Upper lobe of left lung (tissue), 6 donors: Measurements from ENCODE around the gene KLHL26. TPM values are rescaled to one million over a fixed set of nuclear protein-coding genes. Genes with fewer than 3 reads are reported as not detected.
A peak's percentile ranks its signal among the peaks of the same experiment; 100 is the strongest.

Source experiments
- ATAC-seq, 2 donors: fragments of 200-7000 bp; cut with Tn5 transposase; one replicate each; pipeline ENCODE4 v1.9.1; 2022; ENCODE audit warnings: mild to moderate bottlenecking in 2 of 2, moderate library complexity in 2 of 2; ENCODE audit not compliant: low FRiP score in 2 of 2
- DNase-seq, 2 donors: peaks; one replicate each; pipeline ENCODE4 v3.0.0-alpha.2; 2019 to 2020
- H3K27ac ChIP-seq, 4 donors: fragments of 200-600 bp; sonication (generic); one replicate each; pipeline ENCODE4 v1.5.1; 2016 to 2019
- H3K27me3 ChIP-seq, 4 donors: fragments of 200-600 bp; sonication (generic); one replicate each; pipeline ENCODE4 v1.5.1; 2017 to 2019
- H3K36me3 ChIP-seq, 4 donors: fragments of 200-600 bp; sonication (generic); one replicate each; pipeline ENCODE4 v1.5.1; 2016 to 2019
- H3K4me1 ChIP-seq, 4 donors: fragments of 200-600 bp; sonication (generic); one replicate each; pipeline ENCODE4 v1.5.1; 2018 to 2019
- H3K4me3 ChIP-seq, 4 donors: fragments of 200-600 bp; sonication (generic); one replicate each; pipeline ENCODE4 v1.5.1; 2017 to 2019; ENCODE audit warnings: mild to moderate bottlenecking in 2 of 4, moderate library complexity in 1 of 4
- H3K9me3 ChIP-seq, 4 donors: fragments of 200-600 bp; sonication (generic); one replicate each; pipeline ENCODE4 v1.5.1; 2018 to 2019
- EP300 ChIP-seq, 4 donors: sonication (generic); formaldehyde crosslinking; IDR thresholded peaks; one replicate each; pipeline ENCODE4 v1.5.1; 2017; ENCODE audit warnings: antibody characterized with exemption in 4 of 4, control low read depth in 2 of 4
- POLR2A ChIP-seq, 4 donors: fragments of 450-650 bp; IDR thresholded peaks; one replicate each; pipeline ENCODE4 v1.5.1; 2016 to 2017; ENCODE audit warnings: antibody characterized with exemption in 4 of 4, mild to moderate bottlenecking in 2 of 4
- POLR2AphosphoS5 ChIP-seq, 2 donors: sonication (generic); formaldehyde crosslinking; IDR thresholded peaks; one replicate each; pipeline ENCODE4 v1.5.1; 2017; ENCODE audit warnings: antibody characterized with exemption in 2 of 2
- WGBS, 2 donors: methylation state at CpG; one replicate each; pipeline ENCODE4 v1.1.5; 2017 to 2018; 5-methylcytosine and 5-hydroxymethylcytosine counted together
- total RNA-seq, 6 donors: library from RNA; depleted of rRNA in 4 of 6; stranded (reverse); fragments of >200 nt in 4 of 6; gene quantifications; one replicate each; pipeline versions ENCODE4 v1.1.0 to v1.2.1, GENCODE V29; 2016 to 2021
- TF ChIP-seq, protein P1 (sequence below), 6 experiments: fragments of 450-650 bp in 4 of 6; fragments of 200-600 bp in 2 of 6; sonication (generic) in 2 of 6; IDR thresholded peaks; one replicate each; pipeline ENCODE4 v1.5.1; 2016 to 2019; ENCODE audit warnings: antibody characterized with exemption in 6 of 6
- donor health status: DM: no; HTN: no; CAD: no; lungs with moderate emphysema.
- donor health status: DM: no; HTN: yes; CAD: no; lungs with severe emphysema.

Gene KLHL26
- total RNA-seq, 6 donors from 2014 or later, result 8.1 to 16.1 (median 12.1) TPM

DNA sequence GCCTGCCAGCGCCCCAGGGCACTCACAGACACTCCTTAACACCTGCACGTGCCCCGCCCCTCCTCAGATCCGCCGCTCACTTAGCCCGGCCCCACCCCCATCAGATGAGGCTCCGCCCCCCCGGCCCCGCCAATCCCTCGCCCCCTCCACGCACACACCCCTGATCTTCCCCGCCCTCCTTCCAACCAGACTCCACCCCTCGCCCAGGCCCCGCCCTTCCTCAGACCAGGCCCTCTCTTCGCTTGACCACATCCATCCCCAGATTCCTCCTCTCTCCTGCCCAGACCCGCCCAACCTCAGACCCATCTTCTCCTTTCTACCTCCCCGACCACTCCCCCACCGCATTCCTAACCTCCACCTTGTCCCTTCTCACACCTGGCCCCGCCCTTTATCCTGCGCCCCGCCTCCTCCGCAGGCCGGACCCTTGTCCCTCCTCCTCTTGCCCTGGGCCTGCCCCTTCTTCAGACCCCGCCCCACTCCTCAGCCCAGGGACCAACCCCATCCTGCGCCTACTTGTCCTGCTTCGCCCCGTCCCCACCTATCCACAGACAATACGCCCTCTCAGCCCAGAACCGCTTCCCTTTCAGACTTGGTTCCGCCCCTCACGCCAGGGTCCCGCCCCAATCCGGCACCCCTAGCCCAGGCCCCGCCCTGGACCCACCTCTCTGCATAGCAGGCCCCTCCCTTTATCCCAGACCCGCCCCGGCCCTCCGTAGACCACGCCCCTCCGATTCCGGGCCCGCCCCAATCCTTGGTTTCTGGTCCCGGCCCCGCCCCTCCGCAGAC is 452 bp upstream of the KLHL26 start:
- H3K27me3 ChIP-seq, result no peaks in the 10 kb centered on the region
- ATAC-seq, result peak; percentile 98 to 99
- H3K27ac ChIP-seq, result peak overlapping the region; percentile 83 to 94 (median 89)
- H3K4me1 ChIP-seq, result peaks cover 5 to 37% (median 27%) of the 10 kb centered on the region in 4 donors
- no peaks in the 10 kb centered on the region for H3K36me3 ChIP-seq
- no peaks in the 10 kb centered on the region for H3K9me3 ChIP-seq
- H3K4me3 ChIP-seq, result peak overlapping the region; percentile 13 to 95 (median 74)
- WGBS, 2 donors, result 1 to 2% methylated on average over 28 to 33 of the region's 44 CpGs
- DNase-seq, result peak; percentile 93 to 99
- no peak for TF ChIP-seq POLR2AphosphoS5 (IDR thresholded peaks at IDR 0.05)
- TF ChIP-seq POLR2A (IDR thresholded peaks at IDR 0.05), result no peak
- no peak for TF ChIP-seq EP300 (IDR thresholded peaks at IDR 0.05)
- TF ChIP-seq, protein P1, sequence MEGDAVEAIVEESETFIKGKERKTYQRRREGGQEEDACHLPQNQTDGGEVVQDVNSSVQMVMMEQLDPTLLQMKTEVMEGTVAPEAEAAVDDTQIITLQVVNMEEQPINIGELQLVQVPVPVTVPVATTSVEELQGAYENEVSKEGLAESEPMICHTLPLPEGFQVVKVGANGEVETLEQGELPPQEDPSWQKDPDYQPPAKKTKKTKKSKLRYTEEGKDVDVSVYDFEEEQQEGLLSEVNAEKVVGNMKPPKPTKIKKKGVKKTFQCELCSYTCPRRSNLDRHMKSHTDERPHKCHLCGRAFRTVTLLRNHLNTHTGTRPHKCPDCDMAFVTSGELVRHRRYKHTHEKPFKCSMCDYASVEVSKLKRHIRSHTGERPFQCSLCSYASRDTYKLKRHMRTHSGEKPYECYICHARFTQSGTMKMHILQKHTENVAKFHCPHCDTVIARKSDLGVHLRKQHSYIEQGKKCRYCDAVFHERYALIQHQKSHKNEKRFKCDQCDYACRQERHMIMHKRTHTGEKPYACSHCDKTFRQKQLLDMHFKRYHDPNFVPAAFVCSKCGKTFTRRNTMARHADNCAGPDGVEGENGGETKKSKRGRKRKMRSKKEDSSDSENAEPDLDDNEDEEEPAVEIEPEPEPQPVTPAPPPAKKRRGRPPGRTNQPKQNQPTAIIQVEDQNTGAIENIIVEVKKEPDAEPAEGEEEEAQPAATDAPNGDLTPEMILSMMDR (IDR thresholded peaks at IDR 0.05), result no peak

DNA sequence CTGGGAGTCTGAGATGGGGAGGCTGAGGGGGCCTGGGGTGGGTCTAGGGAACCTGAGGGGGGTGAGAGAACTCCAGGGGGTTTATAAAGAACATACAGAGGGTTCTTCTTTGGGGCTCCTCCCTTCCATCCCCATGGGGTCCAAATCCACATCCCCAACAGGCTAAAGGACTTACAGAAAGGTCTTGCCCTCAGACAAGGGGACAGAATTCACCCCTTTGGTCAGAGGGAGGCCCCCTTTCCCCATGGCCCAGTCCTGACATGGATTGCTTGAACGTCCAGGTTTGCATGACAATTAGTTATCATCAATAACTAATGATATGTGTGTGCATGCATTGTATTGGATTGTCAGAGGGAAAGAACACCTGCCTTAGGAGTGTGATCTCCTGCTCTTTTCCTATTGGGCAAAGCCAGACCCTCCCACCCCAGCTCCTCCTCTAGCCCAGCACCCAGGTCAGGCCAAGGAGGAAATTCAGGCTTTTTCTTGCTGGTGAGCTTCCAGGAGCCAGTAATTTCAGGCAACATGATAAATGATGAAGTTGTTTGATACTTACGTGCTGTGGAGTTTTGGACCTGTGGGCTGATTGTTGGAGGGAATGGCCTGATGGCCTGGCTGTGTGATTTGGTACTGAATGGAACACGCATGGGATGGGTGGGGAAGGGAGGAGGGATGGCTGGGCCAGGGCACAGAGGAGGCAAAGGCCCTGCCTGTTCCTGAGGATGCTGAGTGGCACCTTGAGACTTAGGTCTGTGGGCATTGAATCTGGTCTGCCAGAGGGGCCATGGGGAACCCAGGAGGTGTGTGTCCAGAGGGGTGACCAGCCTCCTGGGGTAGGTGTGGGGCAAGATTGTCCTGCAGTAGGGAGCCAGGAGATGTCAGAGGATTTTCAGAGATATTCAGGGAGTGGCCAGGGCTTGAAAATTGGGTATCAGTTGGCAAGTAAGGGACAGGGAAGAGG is 1.1 kb downstream of the KLHL26 start:
- no peaks in the 10 kb centered on the region for H3K9me3 ChIP-seq
- no peaks in the 10 kb centered on the region for H3K27me3 ChIP-seq
- H3K36me3 ChIP-seq, result no peaks in the 10 kb centered on the region
- H3K4me3 ChIP-seq, result peak overlapping the region in 3 of 4 donors; percentile 65 to 95 (median 83)
- H3K27ac ChIP-seq, result peak overlapping the region; percentile 83 to 94 (median 89)
- peaks cover 5 to 37% (median 27%) of the 10 kb centered on the region in 4 donors for H3K4me1 ChIP-seq
- TF ChIP-seq, protein P1 (IDR thresholded peaks at IDR 0.05), result no peak
- TF ChIP-seq POLR2A (IDR thresholded peaks at IDR 0.05) (no peak), POLR2AphosphoS5 (IDR thresholded peaks at IDR 0.05) (no peak), EP300 (IDR thresholded peaks at IDR 0.05) (no peak)
- ATAC-seq (no peak), DNase-seq (peak in 1 of 2 donors; percentile 69)
- WGBS, 2 donors, result 26 to 33% methylated on average over 3 of the region's 3 CpGs

DNA sequence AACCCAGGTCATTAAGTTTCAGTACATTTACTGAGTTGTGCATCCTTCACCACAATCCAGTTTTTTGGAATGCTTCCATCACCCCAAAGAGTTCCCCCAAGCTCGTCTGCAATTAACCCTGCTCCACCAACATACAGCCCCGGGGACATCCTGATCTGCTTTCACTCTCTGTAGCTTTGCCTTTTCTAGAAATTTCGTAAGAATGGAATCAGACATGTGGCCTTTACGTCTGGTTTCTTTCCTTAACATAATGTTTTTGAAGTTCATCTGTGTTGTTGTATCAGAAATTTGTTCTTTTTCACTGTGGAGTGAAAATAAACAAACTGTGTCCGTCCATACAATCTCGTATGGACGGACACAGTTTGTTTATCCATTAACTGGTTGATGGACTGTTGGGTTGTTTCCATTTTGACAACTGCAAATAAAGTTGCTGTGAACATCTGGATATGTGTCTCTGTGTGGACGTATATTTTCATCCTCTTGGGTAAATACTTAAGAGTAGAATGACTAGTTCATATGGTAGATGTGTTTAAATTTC is 2.9 kb downstream of the KLHL26 start:
- ATAC-seq (no peak), DNase-seq (no peak)
- WGBS, 2 donors, result 63 to 67% methylated on average over 8 of the region's 8 CpGs

More for the DNA sequence above, 2.9 kb downstream of the KLHL26 start:
- H3K4me1 ChIP-seq, result peaks cover 8 to 41% (median 30%) of the 10 kb centered on the region in 4 donors
- H3K27me3 ChIP-seq, result no peaks in the 10 kb centered on the region
- H3K27ac ChIP-seq, result no peak overlapping the region
- H3K9me3 ChIP-seq, result no peaks in the 10 kb centered on the region
- TF ChIP-seq POLR2A (IDR thresholded peaks at IDR 0.05) (no peak), EP300 (IDR thresholded peaks at IDR 0.05) (no peak), POLR2AphosphoS5 (IDR thresholded peaks at IDR 0.05) (no peak)
- TF ChIP-seq, protein P1 (IDR thresholded peaks at IDR 0.05), result no peak
- H3K36me3 ChIP-seq, result no peaks in the 10 kb centered on the region
- H3K4me3 ChIP-seq, result no peak overlapping the region
